HepG2 (cell line): ENCODE results near the gene NIT2. TPM values are rescaled to one million over a fixed set of nuclear protein-coding genes. Genes with fewer than 3 reads are reported as not detected.

Source experiments
- ATAC-seq: fragments of 200-7000 bp; cut with Tn5 transposase; 3 replicates; pipeline ENCODE4 v1.9.1; 2020; ENCODE audit warnings: mild to moderate bottlenecking, moderate library complexity
- BruUV-seq: library from RNA; stranded (reverse); fragments of 400-500 nt; replicated peaks from 2 replicates; lab custom pipeline; 2021; lab: Mats Ljungman, UMichigan
- CTCF ChIA-PET: fragments of 300-600 bp; formaldehyde crosslinking; extraction: SDS; loops from one replicate; lab custom pipeline; 2021; ENCODE audit warnings: low total read pairs, inconsistent platforms, low intra/inter-chr PET ratio; lab: Yijun Ruan, JAX
- POLR2A ChIA-PET: fragments of 350-600 bp; sonication (Branson Sonifier 250); formaldehyde crosslinking; loops from one replicate; lab custom pipeline; 2020; ENCODE audit warnings: antibody characterized with exemption, inconsistent platforms; lab: Yijun Ruan, JAX
- DNase-seq: peaks from one replicate; pipeline ENCODE4 v3.0.0-alpha.2; 2015; ENCODE audit warnings: low spot score
- FAIRE-seq: peaks from 3 replicates; lab custom pipeline; 2011; peaks lifted over from hg19 to GRCh38; lab: Jason Lieb, UNC
- H2AFZ ChIP-seq: one replicate; pipeline ENCODE4 v1.6.1; 2011; ENCODE audit warnings: low read length, inconsistent platforms
- H3K27ac ChIP-seq: fragments of 300-600 bp; 3 replicates; pipeline ENCODE4 v1.8.0; 2011; ENCODE audit warnings: mixed run types, mild to moderate bottlenecking, mixed read lengths, low read length, inconsistent platforms; ENCODE audit not compliant: insufficient read depth; ENCODE audit errors: extremely low read length
- H3K27me3 ChIP-seq, 2 experiments: fragments of 200-600 bp in 1 of 2; 2 replicates in 1 of 2; 3 replicates in 1 of 2; pipeline versions ENCODE4 v1.6.0 to v1.8.0; 2011; ENCODE audit warnings: low read length in 2 of 2, mild to moderate bottlenecking in 2 of 2, moderate library complexity in 2 of 2, inconsistent platforms in 1 of 2; ENCODE audit not compliant: insufficient read depth in 2 of 2, control insufficient read depth in 1 of 2
- H3K36me3 ChIP-seq, 2 experiments: fragments of 200-600 bp in 1 of 2; replicated peaks in 1 of 2; 2 replicates in 1 of 2; 3 replicates in 1 of 2; pipeline versions ENCODE4 v1.5.1 to v1.8.0; 2011; ENCODE audit warnings: low read length in 2 of 2, inconsistent platforms in 1 of 2; ENCODE audit not compliant: insufficient read depth in 2 of 2, control insufficient read depth in 1 of 2
- H3K4me1 ChIP-seq: 2 replicates; pipeline ENCODE4 v1.5.1; 2012; ENCODE audit warnings: low read length, inconsistent platforms; ENCODE audit not compliant: insufficient read depth
- H3K4me2 ChIP-seq: 2 replicates; pipeline ENCODE4 v1.6.0; 2011; ENCODE audit warnings: low read depth, low read length, inconsistent platforms
- H3K4me3 ChIP-seq, 3 experiments: fragments of 200-600 bp in 1 of 3; sonication (generic), shearing (Covaris generic) in 1 of 3; replicated peaks in 1 of 3; 2 replicates each; pipeline ENCODE4 v1.5.1; 2011 to 2016; ENCODE audit warnings: low read length in 3 of 3, inconsistent platforms in 2 of 3, low read depth in 2 of 3, mild to moderate bottlenecking in 2 of 3, control low read depth in 1 of 3, mixed read lengths in 1 of 3; ENCODE audit not compliant: insufficient read depth in 1 of 3
- H3K79me2 ChIP-seq: one replicate; pipeline ENCODE4 v1.6.1; 2011; ENCODE audit warnings: low read length, inconsistent platforms; ENCODE audit not compliant: insufficient read depth
- H3K9ac ChIP-seq: 2 replicates; pipeline ENCODE4 v1.6.0; 2011; ENCODE audit warnings: mild to moderate bottlenecking, low read depth, low read length, inconsistent platforms; ENCODE audit not compliant: insufficient read depth
- H3K9me3 ChIP-seq: 2 replicates; pipeline ENCODE4 v1.5.1; 2012; ENCODE audit warnings: mild to moderate bottlenecking, low read length
- H4K20me1 ChIP-seq: 2 replicates; pipeline ENCODE4 v1.6.0; 2011; ENCODE audit warnings: inconsistent platforms, mild to moderate bottlenecking, low read length, moderate library complexity; ENCODE audit not compliant: insufficient read depth
- FOXC1 ChIP-seq: sonication (generic); formaldehyde crosslinking; IDR thresholded peaks from 2 replicates; pipeline ENCODE4 v1.8.0; 2022; ENCODE audit warnings: mild to moderate bottlenecking, missing genetic modification reagents, borderline replicate concordance
- HMG20A ChIP-seq: IDR thresholded peaks from 2 replicates; pipeline ENCODE4 v1.6.1; 2016; ENCODE audit warnings: borderline replicate concordance
- ISL2 ChIP-seq: sonication (generic); formaldehyde crosslinking; IDR thresholded peaks from 2 replicates; pipeline ENCODE4 v1.5.0; 2020; ENCODE audit warnings: missing genetic modification reagents
- KDM6A ChIP-seq: IDR thresholded peaks from 2 replicates; pipeline ENCODE4 v1.6.1; 2016; ENCODE audit warnings: low read depth
- MIXL1 ChIP-seq: IDR thresholded peaks from 2 replicates; pipeline ENCODE4 v1.6.1; 2016
- MXI1 ChIP-seq: IDR thresholded peaks from 3 replicates; pipeline ENCODE4 v1.6.1; 2012; ENCODE audit warnings: low read depth, low read length, inconsistent platforms, borderline replicate concordance
- NFYC ChIP-seq: IDR thresholded peaks from 2 replicates; pipeline ENCODE4 v1.6.1; 2016; ENCODE audit warnings: missing genetic modification reagents, missing compliant biosample characterization
- NR2F2 ChIP-seq: IDR thresholded peaks from 2 replicates; pipeline ENCODE4 v1.6.1; 2012; ENCODE audit warnings: low read depth, inconsistent platforms, borderline replicate concordance
- POGZ ChIP-seq: sonication (generic); formaldehyde crosslinking; IDR thresholded peaks from 2 replicates; pipeline ENCODE4 v1.4.0; 2020; ENCODE audit warnings: mild to moderate bottlenecking, missing genetic modification reagents
- SMARCE1 ChIP-seq: fragments of 450-650 bp; IDR thresholded peaks from 2 replicates; pipeline ENCODE4 v1.6.1; 2017; ENCODE audit warnings: borderline replicate concordance
- ZNF570 ChIP-seq: sonication (generic); formaldehyde crosslinking; IDR thresholded peaks from 2 replicates; pipeline ENCODE4 v1.4.0; 2020; ENCODE audit warnings: mild to moderate bottlenecking, missing genetic modification reagents, borderline replicate concordance
- WGBS: methylation state at CpG from one replicate; pipeline ENCODE4 v1.1.6; 2017; ENCODE audit warnings: low lambda C conversion rate; 5-methylcytosine and 5-hydroxymethylcytosine counted together
- in situ Hi-C: cut with HindIII; loops from 2 replicates; pipeline ENCODE4 v1.10.0; 2017; ENCODE audit warnings: low pct_unique_long_range_greater_than_20kb; ENCODE audit not compliant: extremely low pct_ligation_motif_present
- intact Hi-C: fragments of 100-400 bp; cut with micrococcal nuclease; formaldehyde crosslinking; loops from one replicate; pipeline ENCODE4 v1.10.0; 2022; ENCODE audit not compliant: unreplicated experiment
- polyA plus RNA-seq, 8 experiments: library from polyadenylated mRNA; depleted of rRNA in 3 of 8; stranded (reverse) in 7 of 8; unstranded in 1 of 8; fragments of >200 nt; fragmentation: Illumina TruSeq in 4 of 8; extraction: Trizol in 4 of 8; gene quantifications; 2 replicates each; pipeline versions ENCODE4 v1.2.1 to v1.2.3, GENCODE V29; 2011 to 2016; ENCODE audit warnings: low read depth in 4 of 8, missing spikeins in 1 of 8, mixed read lengths in 1 of 8; ENCODE audit not compliant: insufficient read depth in 1 of 8
- total RNA-seq, 5 experiments: library from RNA; depleted of rRNA; stranded (reverse); fragments of >200 nt; fragmentation: Illumina TruSeq; extraction: Trizol; gene quantifications; 2 replicates each; pipeline ENCODE4 v1.2.3, GENCODE V29; 2016; ENCODE audit warnings: low read depth in 1 of 5
- TF ChIP-seq, protein P1 (sequence below): sonication (generic); formaldehyde crosslinking; IDR thresholded peaks from 2 replicates; pipeline ENCODE4 v1.4.0; 2020; ENCODE audit warnings: missing genetic modification reagents, borderline replicate concordance
- TF ChIP-seq, protein P2 (sequence below): sonication (generic); formaldehyde crosslinking; conservative IDR thresholded peaks from 2 replicates; pipeline ENCODE4 v1.4.0; 2020; ENCODE audit warnings: missing genetic modification reagents
- TF ChIP-seq, protein P3 (sequence below): sonication (generic); formaldehyde crosslinking; IDR thresholded peaks from 2 replicates; pipeline ENCODE4 v1.5.1; 2020; ENCODE audit warnings: missing genetic modification reagents, mild to moderate bottlenecking, borderline replicate concordance
- TF ChIP-seq, protein P4 (sequence below): sonication (generic); formaldehyde crosslinking; IDR thresholded peaks from 2 replicates; pipeline ENCODE4 v1.4.0; 2020; ENCODE audit warnings: missing genetic modification reagents
- TF ChIP-seq, protein P5 (sequence below): sonication (generic); formaldehyde crosslinking; IDR thresholded peaks from 2 replicates; pipeline ENCODE4 v1.8.1; 2022; ENCODE audit warnings: mild to moderate bottlenecking, missing genetic modification reagents

The NIT2 gene
- total and polyA plus RNA-seq, 2 of the 13 experiments (the other 11 are each of a cell fraction or from before 2014, with no cell fraction given) = 43.4 to 49.1 TPM

DNA sequence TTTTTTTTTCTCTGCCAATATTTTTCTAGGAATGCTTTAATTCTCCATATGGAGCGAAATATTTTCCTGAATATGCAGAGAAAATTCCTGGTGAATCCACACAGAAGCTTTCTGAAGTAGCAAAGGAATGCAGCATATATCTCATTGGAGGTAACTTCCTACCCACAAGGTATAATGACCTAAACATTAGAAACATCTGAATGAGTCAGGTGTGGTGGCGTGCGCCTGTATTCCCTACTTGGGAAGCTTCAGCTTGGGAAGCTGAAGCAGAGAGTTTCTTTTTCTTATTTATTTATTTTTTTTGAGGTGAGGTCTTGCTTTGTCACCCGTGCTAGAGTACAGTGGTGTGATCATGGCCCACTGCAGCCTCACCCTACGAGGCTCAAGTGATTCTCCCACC lies 5.2 kb downstream of the NIT2 start:
- POLR2A ChIA-PET = no interaction called here
- no peak for FAIRE-seq

More for the DNA sequence above, 5.2 kb downstream of the NIT2 start:
- Histone ChIP-seq H3K9me3 (no peaks in the 10 kb centered on the region), H3K36me3 (peaks cover 0 to 10% of the 10 kb centered on the region in 2 experiments; a peak in 1 of 5 replicates), H3K27ac (no peak overlapping the region), H3K79me2 (no peaks in the 10 kb centered on the region), H4K20me1 (no peaks in the 10 kb centered on the region), H3K9ac (no peak overlapping the region), H3K4me1 (peaks cover 14% of the 10 kb centered on the region), H3K4me3 (no peak overlapping the region), H2AFZ (no peak overlapping the region), H3K4me2 (no peak overlapping the region), H3K27me3 (no peaks in the 10 kb centered on the region)
- no TSS peak for BruUV-seq
- intact Hi-C loops = no loop called here
- 97% methylated on average over 5 of the region's 5 CpGs for WGBS
- DNase-seq = no peak
- in situ Hi-C loops = no loop called here
- no peak for ATAC-seq
- CTCF ChIA-PET = no interaction called here
- no peak for TF ChIP-seq NR2F2
- no peak for TF ChIP-seq HMG20A
- no peak for TF ChIP-seq NFYC (CRISPR knock-in tag)
- TF ChIP-seq, protein P1, sequence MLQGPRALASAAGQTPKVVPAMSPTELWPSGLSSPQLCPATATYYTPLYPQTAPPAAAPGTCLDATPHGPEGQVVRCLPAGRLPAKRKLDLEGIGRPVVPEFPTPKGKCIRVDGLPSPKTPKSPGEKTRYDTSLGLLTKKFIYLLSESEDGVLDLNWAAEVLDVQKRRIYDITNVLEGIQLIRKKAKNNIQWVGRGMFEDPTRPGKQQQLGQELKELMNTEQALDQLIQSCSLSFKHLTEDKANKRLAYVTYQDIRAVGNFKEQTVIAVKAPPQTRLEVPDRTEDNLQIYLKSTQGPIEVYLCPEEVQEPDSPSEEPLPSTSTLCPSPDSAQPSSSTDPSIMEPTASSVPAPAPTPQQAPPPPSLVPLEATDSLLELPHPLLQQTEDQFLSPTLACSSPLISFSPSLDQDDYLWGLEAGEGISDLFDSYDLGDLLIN = no peak
- TF ChIP-seq ZNF570 (CRISPR knock-in tag) = no peak
- TF ChIP-seq, protein P2, sequence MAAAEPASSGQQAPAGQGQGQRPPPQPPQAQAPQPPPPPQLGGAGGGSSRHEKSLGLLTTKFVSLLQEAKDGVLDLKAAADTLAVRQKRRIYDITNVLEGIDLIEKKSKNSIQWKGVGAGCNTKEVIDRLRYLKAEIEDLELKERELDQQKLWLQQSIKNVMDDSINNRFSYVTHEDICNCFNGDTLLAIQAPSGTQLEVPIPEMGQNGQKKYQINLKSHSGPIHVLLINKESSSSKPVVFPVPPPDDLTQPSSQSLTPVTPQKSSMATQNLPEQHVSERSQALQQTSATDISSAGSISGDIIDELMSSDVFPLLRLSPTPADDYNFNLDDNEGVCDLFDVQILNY (CRISPR knock-in tag) = no peak
- TF ChIP-seq, protein P3, sequence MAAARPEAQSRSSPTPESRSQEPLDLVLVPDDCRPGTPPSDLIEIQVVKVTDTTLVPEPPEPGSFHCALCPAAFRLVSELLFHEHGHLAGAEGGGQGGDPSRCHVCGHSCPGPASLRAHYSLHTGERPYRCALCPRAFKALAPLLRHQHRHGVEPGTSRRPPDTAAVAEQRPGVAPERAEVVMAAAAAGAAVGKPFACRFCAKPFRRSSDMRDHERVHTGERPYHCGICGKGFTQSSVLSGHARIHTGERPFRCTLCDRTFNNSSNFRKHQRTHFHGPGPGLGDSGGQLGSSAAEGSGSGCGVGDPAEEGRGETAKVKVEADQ (CRISPR knock-in tag) = no peak
- no peak for TF ChIP-seq MXI1
- no peak for TF ChIP-seq FOXC1 (CRISPR knock-in tag)
- TF ChIP-seq ISL2 = no peak
- no peak for TF ChIP-seq POGZ (CRISPR knock-in tag)
- TF ChIP-seq KDM6A (CRISPR knock-in tag) = no peak
- no peak for TF ChIP-seq SMARCE1
- no peak for TF ChIP-seq MIXL1 (CRISPR knock-in tag)
- TF ChIP-seq, protein P4, sequence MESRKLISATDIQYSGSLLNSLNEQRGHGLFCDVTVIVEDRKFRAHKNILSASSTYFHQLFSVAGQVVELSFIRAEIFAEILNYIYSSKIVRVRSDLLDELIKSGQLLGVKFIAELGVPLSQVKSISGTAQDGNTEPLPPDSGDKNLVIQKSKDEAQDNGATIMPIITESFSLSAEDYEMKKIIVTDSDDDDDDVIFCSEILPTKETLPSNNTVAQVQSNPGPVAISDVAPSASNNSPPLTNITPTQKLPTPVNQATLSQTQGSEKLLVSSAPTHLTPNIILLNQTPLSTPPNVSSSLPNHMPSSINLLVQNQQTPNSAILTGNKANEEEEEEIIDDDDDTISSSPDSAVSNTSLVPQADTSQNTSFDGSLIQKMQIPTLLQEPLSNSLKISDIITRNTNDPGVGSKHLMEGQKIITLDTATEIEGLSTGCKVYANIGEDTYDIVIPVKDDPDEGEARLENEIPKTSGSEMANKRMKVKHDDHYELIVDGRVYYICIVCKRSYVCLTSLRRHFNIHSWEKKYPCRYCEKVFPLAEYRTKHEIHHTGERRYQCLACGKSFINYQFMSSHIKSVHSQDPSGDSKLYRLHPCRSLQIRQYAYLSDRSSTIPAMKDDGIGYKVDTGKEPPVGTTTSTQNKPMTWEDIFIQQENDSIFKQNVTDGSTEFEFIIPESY = no peak
- TF ChIP-seq, protein P5, sequence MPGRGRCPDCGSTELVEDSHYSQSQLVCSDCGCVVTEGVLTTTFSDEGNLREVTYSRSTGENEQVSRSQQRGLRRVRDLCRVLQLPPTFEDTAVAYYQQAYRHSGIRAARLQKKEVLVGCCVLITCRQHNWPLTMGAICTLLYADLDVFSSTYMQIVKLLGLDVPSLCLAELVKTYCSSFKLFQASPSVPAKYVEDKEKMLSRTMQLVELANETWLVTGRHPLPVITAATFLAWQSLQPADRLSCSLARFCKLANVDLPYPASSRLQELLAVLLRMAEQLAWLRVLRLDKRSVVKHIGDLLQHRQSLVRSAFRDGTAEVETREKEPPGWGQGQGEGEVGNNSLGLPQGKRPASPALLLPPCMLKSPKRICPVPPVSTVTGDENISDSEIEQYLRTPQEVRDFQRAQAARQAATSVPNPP (CRISPR knock-in tag) = no peak
